Prostate gland (tissue), 2 donors: ENCODE data around the gene DCTD. TPM values are rescaled to one million over a fixed set of nuclear protein-coding genes. Genes with fewer than 3 reads are reported as not detected.

Source experiments
- DNase-seq: peaks from one replicate; pipeline ENCODE4 v3.0.0-alpha.2; 2019; ENCODE audit warnings: low spot score
- H3K27ac ChIP-seq, 2 donors: fragments of 200-600 bp; sonication (generic); 2 replicates each; pipeline ENCODE4 v1.5.1; 2017 to 2019
- H3K27me3 ChIP-seq: fragments of 200-600 bp; sonication (generic); replicated peaks from 2 replicates; pipeline ENCODE4 v1.5.1; 2019; ENCODE audit not compliant: insufficient read depth
- H3K36me3 ChIP-seq, 2 donors: fragments of 200-600 bp; sonication (generic); 1 replicate in 1 of 2; 2 replicates in 1 of 2; pipeline versions ENCODE4 v1.5.1 to v1.8.1; 2017 to 2019
- H3K4me1 ChIP-seq: fragments of 200-600 bp; sonication (generic); replicated peaks from 2 replicates; pipeline ENCODE4 v1.5.1; 2019
- H3K4me3 ChIP-seq, 2 donors: fragments of 200-600 bp; sonication (generic); 2 replicates each; pipeline ENCODE4 v1.5.1; 2017 to 2019
- H3K9me3 ChIP-seq: fragments of 200-600 bp; sonication (generic); 2 replicates; pipeline ENCODE4 v1.5.1; 2017
- CTCF ChIP-seq, 4 experiments: fragments of 200-600 bp in 2 of 4; fragments of 450-650 bp in 2 of 4; sonication (generic) in 2 of 4; IDR thresholded peaks; 1 replicate in 3 of 4; 2 replicates in 1 of 4; pipeline ENCODE4 v1.5.1; 2016 to 2019; ENCODE audit warnings: antibody characterized with exemption in 4 of 4, mild to moderate bottlenecking in 2 of 4, moderate library complexity in 2 of 4
- POLR2A ChIP-seq: fragments of 450-650 bp; IDR thresholded peaks from one replicate; pipeline ENCODE4 v1.6.1; 2016; ENCODE audit warnings: antibody characterized with exemption, mild to moderate bottlenecking
- POLR2AphosphoS5 ChIP-seq: sonication (generic); formaldehyde crosslinking; IDR thresholded peaks from one replicate; pipeline ENCODE4 v1.6.1; 2017; ENCODE audit warnings: antibody characterized with exemption
- WGBS: methylation state at CpG from one replicate; pipeline ENCODE4 v1.1.5; 2018; 5-methylcytosine and 5-hydroxymethylcytosine counted together
- intact Hi-C: fragments of 100-400 bp; cut with DNase I; formaldehyde crosslinking; loops from one replicate; pipeline ENCODE4 v1.14.2; 2022
- total RNA-seq, 2 donors: library from RNA; depleted of rRNA; stranded (reverse); fragments of >200 nt; gene quantifications; one replicate each; pipeline ENCODE4 v1.1.0, GENCODE V29; 2016

Gene DCTD
- total RNA-seq, 2 donors from 2014 or later: 62.3 to 69.5 TPM

- H3K27me3 ChIP-seq: no peaks in the 10 kb centered on the region
- TF ChIP-seq CTCF (IDR thresholded peaks at IDR 0.05) (no peak), POLR2AphosphoS5 (no peak), POLR2A (no peak)
- intact Hi-C loops: no loop called here
- no peaks in the 10 kb centered on the region for H3K36me3 ChIP-seq
- DNase-seq: no peak
- 79% methylated on average over 5 of the region's 5 CpGs for WGBS
- H3K27ac ChIP-seq: no peak overlapping the region
- H3K4me3 ChIP-seq: no peak overlapping the region
- no peaks in the 10 kb centered on the region for H3K9me3 ChIP-seq
- H3K4me1 ChIP-seq: no peaks in the 10 kb centered on the region
Measured at GRCh38 chr4:182923366-182923765, 6.2 kb upstream of the DCTD start.

- Histone ChIP-seq H3K27me3 (no peaks in the 10 kb centered on the region), H3K36me3 (no peaks in the 10 kb centered on the region), H3K9me3 (no peaks in the 10 kb centered on the region), H3K27ac (no peak overlapping the region), H3K4me3 (no peak overlapping the region), H3K4me1 (no peaks in the 10 kb centered on the region)
- WGBS: 72% methylated on average over 13 of the region's 13 CpGs
- DNase-seq: no peak
- intact Hi-C loops: no loop called here
- TF ChIP-seq POLR2A (no peak), CTCF (IDR thresholded peaks at IDR 0.05) (no peak), POLR2AphosphoS5 (no peak)
Measured at GRCh38 chr4:182922501-182923284, 5.5 kb upstream of the DCTD start.

- 97% methylated on average over 4 of the region's 4 CpGs for WGBS
Measured at GRCh38 chr4:182921608-182922007, 4.4 kb upstream of the DCTD start.

GRCh38 chr4:182920676-182921075, 3.5 kb upstream of the DCTD start:
- no peak for DNase-seq
- Histone ChIP-seq H3K36me3 (no peaks in the 10 kb centered on the region), H3K4me3 (no peak overlapping the region), H3K27me3 (no peaks in the 10 kb centered on the region), H3K9me3 (no peaks in the 10 kb centered on the region), H3K4me1 (no peaks in the 10 kb centered on the region), H3K27ac (no peak overlapping the region)
- intact Hi-C loops: no loop called here
- TF ChIP-seq CTCF (IDR thresholded peaks at IDR 0.05) (no peak), POLR2AphosphoS5 (no peak), POLR2A (no peak)
- WGBS: 89% methylated on average over 4 of the region's 4 CpGs

More at GRCh38 chr4:182921608-182922007, 4.4 kb upstream of the DCTD start:
- no peak for TF ChIP-seq POLR2AphosphoS5
- no peak for TF ChIP-seq POLR2A
- no peak for TF ChIP-seq CTCF (IDR thresholded peaks at IDR 0.05)
- H3K4me1 ChIP-seq: no peaks in the 10 kb centered on the region
- H3K4me3 ChIP-seq: no peak overlapping the region
- no peaks in the 10 kb centered on the region for H3K27me3 ChIP-seq
- H3K36me3 ChIP-seq: no peaks in the 10 kb centered on the region
- no peaks in the 10 kb centered on the region for H3K9me3 ChIP-seq
- intact Hi-C loops: no loop called here
- DNase-seq: no peak
- H3K27ac ChIP-seq: no peak overlapping the region

- 85% methylated on average over 7 of the region's 7 CpGs for WGBS
- no peak for TF ChIP-seq CTCF (IDR thresholded peaks at IDR 0.05)
- TF ChIP-seq POLR2A: no peak
- no peak for TF ChIP-seq POLR2AphosphoS5
- no peak overlapping the region for H3K27ac ChIP-seq
Measured at GRCh38 chr4:182918791-182919302, 1.7 kb upstream of the DCTD start.

More at GRCh38 chr4:182918791-182919302, 1.7 kb upstream of the DCTD start:
- Histone ChIP-seq H3K9me3 (no peaks in the 10 kb centered on the region), H3K4me3 (no peak overlapping the region), H3K4me1 (no peaks in the 10 kb centered on the region), H3K36me3 (peaks cover 0 to 2% of the 10 kb centered on the region in 2 donors), H3K27me3 (no peaks in the 10 kb centered on the region)
- intact Hi-C loops: loop anchor here (10.0 kb wide), 1 partner anchor 454 kb away; no protein-coding TSS in a partner anchor
- DNase-seq: no peak
